HEK293 (cell line): ENCODE measurements around the gene DLGAP5.

Source experiments
- CTCF ChIA-PET: fragments of 350-600 bp; formaldehyde crosslinking; extraction: SDS; loops from one replicate; lab custom pipeline; 2021; ENCODE audit warnings: antibody characterized with exemption; lab: Yijun Ruan, JAX
- POLR2A ChIA-PET: fragments of 300-600 bp; formaldehyde crosslinking; extraction: SDS; loops from one replicate; lab custom pipeline; 2020; ENCODE audit warnings: antibody characterized with exemption, inconsistent platforms; lab: Yijun Ruan, JAX
- H3K27ac ChIP-seq: fragments of 200-500 bp; sonication (Bioruptor generic); 2 replicates; pipeline ENCODE4 v1.5.1; 2014; ENCODE audit warnings: low read depth, low read length, control low read depth, inconsistent platforms; ENCODE audit errors: extremely low read depth
- H3K36me3 ChIP-seq, 2 experiments: fragments of 200-500 bp in 1 of 2; sonication (Bioruptor generic) in 1 of 2; 1 replicate in 1 of 2; 2 replicates in 1 of 2; pipeline ENCODE4 v1.5.1; 2014 to 2017; ENCODE audit warnings: inconsistent platforms in 2 of 2, low read length in 2 of 2; ENCODE audit not compliant: control insufficient read depth in 2 of 2, insufficient read depth in 1 of 2
- H3K4me1 ChIP-seq: fragments of 200-500 bp; sonication (Bioruptor generic); 2 replicates; pipeline ENCODE4 v1.5.1; 2014; ENCODE audit warnings: mild to moderate bottlenecking, low read length, inconsistent platforms; ENCODE audit not compliant: control insufficient read depth, insufficient read depth
- H3K4me3 ChIP-seq: 2 replicates; pipeline ENCODE4 v1.5.1; 2011; ENCODE audit warnings: low read depth, mild to moderate bottlenecking, control low read depth, low read length, moderate library complexity
- H3K9me3 ChIP-seq: fragments of 200-500 bp; sonication (Bioruptor generic); 2 replicates; pipeline ENCODE4 v1.5.1; 2014; ENCODE audit warnings: low read depth, low read length, inconsistent platforms; ENCODE audit not compliant: control insufficient read depth, insufficient read depth
- EGR2 ChIP-seq: fragments of 450-650 bp; formaldehyde crosslinking; IDR thresholded peaks from 2 replicates; pipeline ENCODE4 v1.5.1; 2016; ENCODE audit warnings: low read depth, missing biosample characterization, missing genetic modification characterization
- MZF1 ChIP-seq: fragments of 450-650 bp; formaldehyde crosslinking; IDR thresholded peaks from 2 replicates; pipeline ENCODE4 v1.5.1; 2017; ENCODE audit warnings: missing biosample characterization, missing genetic modification characterization, borderline replicate concordance
- OVOL3 ChIP-seq: fragments of 450-650 bp; formaldehyde crosslinking; IDR thresholded peaks from 2 replicates; pipeline ENCODE4 v1.5.1; 2016; ENCODE audit warnings: missing biosample characterization, missing genetic modification characterization
- PRDM1 ChIP-seq: fragments of 450-650 bp; formaldehyde crosslinking; IDR thresholded peaks from 2 replicates; pipeline ENCODE4; 2016; ENCODE audit warnings: missing biosample characterization, missing genetic modification characterization
- ZBTB17 ChIP-seq: fragments of 450-650 bp; formaldehyde crosslinking; IDR thresholded peaks from 2 replicates; pipeline ENCODE4 v1.5.1; 2016; ENCODE audit warnings: missing biosample characterization, missing genetic modification characterization
- ZBTB6 ChIP-seq: fragments of 450-650 bp; formaldehyde crosslinking; IDR thresholded peaks from 2 replicates; pipeline ENCODE4 v1.5.1; 2017; ENCODE audit warnings: missing biosample characterization, missing genetic modification characterization
- ZFHX2 ChIP-seq: fragments of 450-650 bp; formaldehyde crosslinking; conservative IDR thresholded peaks from 2 replicates; pipeline ENCODE4 v1.5.1; 2016; ENCODE audit warnings: missing biosample characterization, missing genetic modification characterization
- ZNF18 ChIP-seq: fragments of 450-650 bp; formaldehyde crosslinking; IDR thresholded peaks from 2 replicates; pipeline ENCODE4 v1.5.1; 2016; ENCODE audit warnings: missing biosample characterization, missing genetic modification characterization
- ZNF202 ChIP-seq: fragments of 450-650 bp; formaldehyde crosslinking; IDR thresholded peaks from 2 replicates; pipeline ENCODE4 v1.5.1; 2016; ENCODE audit warnings: missing biosample characterization, missing genetic modification characterization, borderline replicate concordance
- ZNF211 ChIP-seq: fragments of 450-650 bp; formaldehyde crosslinking; IDR thresholded peaks from 2 replicates; pipeline ENCODE4 v1.5.1; 2016; ENCODE audit warnings: low read depth, missing biosample characterization, missing genetic modification characterization
- ZNF280C ChIP-seq: fragments of 450-650 bp; formaldehyde crosslinking; IDR thresholded peaks from 2 replicates; pipeline ENCODE4 v1.5.1; 2016; ENCODE audit warnings: missing biosample characterization, missing genetic modification characterization
- ZNF433 ChIP-seq: fragments of 450-650 bp; formaldehyde crosslinking; IDR thresholded peaks from 2 replicates; pipeline ENCODE4 v1.5.1; 2016; ENCODE audit warnings: missing biosample characterization, missing genetic modification characterization, low read depth
- ZNF610 ChIP-seq: fragments of 450-650 bp; formaldehyde crosslinking; IDR thresholded peaks from 2 replicates; pipeline ENCODE4 v1.5.1; 2016; ENCODE audit warnings: missing biosample characterization, missing genetic modification characterization, borderline replicate concordance
- ZNF621 ChIP-seq: fragments of 450-650 bp; formaldehyde crosslinking; IDR thresholded peaks from 2 replicates; pipeline ENCODE4 v1.5.1; 2017; ENCODE audit warnings: missing biosample characterization, missing genetic modification characterization
- ZNF623 ChIP-seq: fragments of 450-650 bp; formaldehyde crosslinking; IDR thresholded peaks from 2 replicates; pipeline ENCODE4 v1.5.1; 2016; ENCODE audit warnings: missing biosample characterization, missing genetic modification characterization
- ZNF747 ChIP-seq: fragments of 450-650 bp; formaldehyde crosslinking; IDR thresholded peaks from 2 replicates; pipeline ENCODE4 v1.5.1; 2016; ENCODE audit warnings: missing biosample characterization, missing genetic modification characterization
- ZNF776 ChIP-seq: fragments of 450-650 bp; formaldehyde crosslinking; IDR thresholded peaks from 2 replicates; pipeline ENCODE4 v1.5.0; 2017; ENCODE audit warnings: missing biosample characterization, missing genetic modification characterization, borderline replicate concordance

DLGAP5 gene

GRCh38 chr14:55126932-55127459, 64.4 kb downstream of the DLGAP5 start:
- no peak overlapping the region for H3K4me3 ChIP-seq
- ChIA-PET CTCF (interaction anchor here (0.5 to 0.7 kb wide), 2 partner anchors 33 to 1207 kb away, joined by 3 read pairs; no protein-coding TSS in a partner anchor), POLR2A (no interaction called here)
- H3K4me1 ChIP-seq: peaks cover 30% of the 10 kb centered on the region
- no peaks in the 10 kb centered on the region for H3K9me3 ChIP-seq
- no peak overlapping the region for H3K27ac ChIP-seq
- H3K36me3 ChIP-seq: no peaks in the 10 kb centered on the region
- TF ChIP-seq ZBTB6 (tag by site-specific recombination) (no peak), PRDM1 (tag by site-specific recombination) (peak; percentile 88)

- POLR2A ChIA-PET: no interaction called here
- Histone ChIP-seq H3K9me3 (no peaks in the 10 kb centered on the region), H3K4me3 (no peak overlapping the region)
- TF ChIP-seq ZBTB17 (tag by site-specific recombination) (no peak), ZNF623 (no peak), OVOL3 (tag by site-specific recombination) (no peak), ZNF202 (tag by site-specific recombination) (no peak), ZNF621 (no peak), ZFHX2 (tag by site-specific recombination) (no peak), ZNF610 (tag by site-specific recombination) (no peak)
- TF ChIP-seq, all 188 proteins: peak for 0
- Histone ChIP-seq H3K27ac (no peak overlapping the region), H3K4me1 (peaks cover 32% of the 10 kb centered on the region), H3K36me3 (no peaks in the 10 kb centered on the region)
- CTCF ChIA-PET: no interaction called here
Observed at GRCh38 chr14:55126034-55126433, 65.4 kb downstream of the DLGAP5 start.

- POLR2A ChIA-PET: no interaction called here
- Histone ChIP-seq H3K36me3 (no peaks in the 10 kb centered on the region), H3K4me3 (no peak overlapping the region), H3K27ac (no peak overlapping the region), H3K4me1 (peaks cover 32% of the 10 kb centered on the region), H3K9me3 (no peaks in the 10 kb centered on the region)
- TF ChIP-seq MZF1 (tag by site-specific recombination) (no peak), ZNF211 (tag by site-specific recombination) (no peak), ZNF747 (tag by site-specific recombination) (no peak), EGR2 (tag by site-specific recombination) (no peak), ZNF776 (no peak), ZNF18 (tag by site-specific recombination) (no peak), OVOL3 (tag by site-specific recombination) (no peak), ZNF280C (tag by site-specific recombination) (no peak), ZNF433 (tag by site-specific recombination) (no peak)
- CTCF ChIA-PET: no interaction called here
Observed at GRCh38 chr14:55125403-55125802, 66.0 kb downstream of the DLGAP5 start.
